ENCODE measurements around the gene DPP8.

DNA sequence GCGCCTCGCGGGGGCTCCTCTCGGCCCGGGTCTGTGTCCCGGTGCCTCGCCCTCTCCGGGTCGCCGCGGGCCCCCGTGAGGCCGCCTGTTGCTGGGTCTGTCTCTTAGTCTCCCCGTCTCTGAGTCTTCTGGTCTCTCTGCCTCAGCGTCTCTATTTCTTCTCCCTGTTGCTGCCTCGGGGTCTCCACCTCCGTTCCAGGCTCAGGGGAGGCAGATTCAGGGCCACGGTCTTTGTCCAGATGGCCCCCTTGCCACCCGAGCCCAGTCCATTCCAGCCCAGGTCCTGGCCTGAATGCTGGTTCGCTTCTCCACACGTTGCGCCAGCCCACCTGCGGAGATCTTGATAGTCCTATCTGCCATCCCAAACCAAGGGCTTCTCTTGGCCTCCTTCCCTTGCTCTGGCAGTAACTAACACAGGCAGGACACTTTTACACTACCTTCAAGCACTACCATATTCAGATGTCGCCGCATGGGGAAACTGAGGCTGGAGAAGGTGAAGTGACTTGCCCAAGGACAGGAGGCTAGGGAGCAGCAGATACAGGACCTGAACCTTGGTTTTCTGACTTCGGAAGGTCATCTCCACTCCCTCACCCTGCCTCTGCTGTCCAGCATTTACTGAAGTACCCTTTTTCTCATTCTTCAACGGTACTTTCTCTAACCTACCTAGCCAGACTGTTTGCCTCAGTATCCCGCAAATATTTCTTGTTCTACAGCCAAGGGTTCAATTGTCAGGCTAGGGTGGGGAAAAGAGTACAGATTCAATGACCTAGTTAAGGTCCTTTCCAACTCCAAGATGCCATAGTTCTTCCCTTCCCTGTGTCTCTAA, 94.1 kb downstream of the DPP8 start:
- TF ChIP-seq, protein P1, sequence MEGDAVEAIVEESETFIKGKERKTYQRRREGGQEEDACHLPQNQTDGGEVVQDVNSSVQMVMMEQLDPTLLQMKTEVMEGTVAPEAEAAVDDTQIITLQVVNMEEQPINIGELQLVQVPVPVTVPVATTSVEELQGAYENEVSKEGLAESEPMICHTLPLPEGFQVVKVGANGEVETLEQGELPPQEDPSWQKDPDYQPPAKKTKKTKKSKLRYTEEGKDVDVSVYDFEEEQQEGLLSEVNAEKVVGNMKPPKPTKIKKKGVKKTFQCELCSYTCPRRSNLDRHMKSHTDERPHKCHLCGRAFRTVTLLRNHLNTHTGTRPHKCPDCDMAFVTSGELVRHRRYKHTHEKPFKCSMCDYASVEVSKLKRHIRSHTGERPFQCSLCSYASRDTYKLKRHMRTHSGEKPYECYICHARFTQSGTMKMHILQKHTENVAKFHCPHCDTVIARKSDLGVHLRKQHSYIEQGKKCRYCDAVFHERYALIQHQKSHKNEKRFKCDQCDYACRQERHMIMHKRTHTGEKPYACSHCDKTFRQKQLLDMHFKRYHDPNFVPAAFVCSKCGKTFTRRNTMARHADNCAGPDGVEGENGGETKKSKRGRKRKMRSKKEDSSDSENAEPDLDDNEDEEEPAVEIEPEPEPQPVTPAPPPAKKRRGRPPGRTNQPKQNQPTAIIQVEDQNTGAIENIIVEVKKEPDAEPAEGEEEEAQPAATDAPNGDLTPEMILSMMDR (IDR thresholded peaks at IDR 0.05; ENCODE audit: low read depth, low read length, missing input control): no peak
- TF ChIP-seq TAF1 (conservative IDR thresholded peaks at IDR 0.05): no peak
- TF ChIP-seq RAD21 (IDR thresholded peaks at IDR 0.05): no peak
- no peak for TF ChIP-seq EGR1 (IDR thresholded peaks at IDR 0.05; ENCODE audit: low read depth in 2 of 2)
- no peak for TF ChIP-seq GABPA (IDR thresholded peaks at IDR 0.05 in 1 of 2, conservative IDR thresholded peaks at IDR 0.05 in 1 of 2)
- TF ChIP-seq YY1 (IDR thresholded peaks at IDR 0.05): no peak
- TF ChIP-seq RXRA (IDR thresholded peaks at IDR 0.05): no peak
- TF ChIP-seq, protein P2, sequence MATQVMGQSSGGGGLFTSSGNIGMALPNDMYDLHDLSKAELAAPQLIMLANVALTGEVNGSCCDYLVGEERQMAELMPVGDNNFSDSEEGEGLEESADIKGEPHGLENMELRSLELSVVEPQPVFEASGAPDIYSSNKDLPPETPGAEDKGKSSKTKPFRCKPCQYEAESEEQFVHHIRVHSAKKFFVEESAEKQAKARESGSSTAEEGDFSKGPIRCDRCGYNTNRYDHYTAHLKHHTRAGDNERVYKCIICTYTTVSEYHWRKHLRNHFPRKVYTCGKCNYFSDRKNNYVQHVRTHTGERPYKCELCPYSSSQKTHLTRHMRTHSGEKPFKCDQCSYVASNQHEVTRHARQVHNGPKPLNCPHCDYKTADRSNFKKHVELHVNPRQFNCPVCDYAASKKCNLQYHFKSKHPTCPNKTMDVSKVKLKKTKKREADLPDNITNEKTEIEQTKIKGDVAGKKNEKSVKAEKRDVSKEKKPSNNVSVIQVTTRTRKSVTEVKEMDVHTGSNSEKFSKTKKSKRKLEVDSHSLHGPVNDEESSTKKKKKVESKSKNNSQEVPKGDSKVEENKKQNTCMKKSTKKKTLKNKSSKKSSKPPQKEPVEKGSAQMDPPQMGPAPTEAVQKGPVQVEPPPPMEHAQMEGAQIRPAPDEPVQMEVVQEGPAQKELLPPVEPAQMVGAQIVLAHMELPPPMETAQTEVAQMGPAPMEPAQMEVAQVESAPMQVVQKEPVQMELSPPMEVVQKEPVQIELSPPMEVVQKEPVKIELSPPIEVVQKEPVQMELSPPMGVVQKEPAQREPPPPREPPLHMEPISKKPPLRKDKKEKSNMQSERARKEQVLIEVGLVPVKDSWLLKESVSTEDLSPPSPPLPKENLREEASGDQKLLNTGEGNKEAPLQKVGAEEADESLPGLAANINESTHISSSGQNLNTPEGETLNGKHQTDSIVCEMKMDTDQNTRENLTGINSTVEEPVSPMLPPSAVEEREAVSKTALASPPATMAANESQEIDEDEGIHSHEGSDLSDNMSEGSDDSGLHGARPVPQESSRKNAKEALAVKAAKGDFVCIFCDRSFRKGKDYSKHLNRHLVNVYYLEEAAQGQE (IDR thresholded peaks at IDR 0.05): no peak
- TF ChIP-seq SP1 (IDR thresholded peaks at IDR 0.05): no peak
- TF ChIP-seq FOXA2 (IDR thresholded peaks at IDR 0.05): no peak
- no peak for TF ChIP-seq JUND (IDR thresholded peaks at IDR 0.05)
- TF ChIP-seq, protein P3, sequence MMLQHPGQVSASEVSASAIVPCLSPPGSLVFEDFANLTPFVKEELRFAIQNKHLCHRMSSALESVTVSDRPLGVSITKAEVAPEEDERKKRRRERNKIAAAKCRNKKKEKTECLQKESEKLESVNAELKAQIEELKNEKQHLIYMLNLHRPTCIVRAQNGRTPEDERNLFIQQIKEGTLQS (IDR thresholded peaks at IDR 0.05): no peak
- TF ChIP-seq, protein P4, sequence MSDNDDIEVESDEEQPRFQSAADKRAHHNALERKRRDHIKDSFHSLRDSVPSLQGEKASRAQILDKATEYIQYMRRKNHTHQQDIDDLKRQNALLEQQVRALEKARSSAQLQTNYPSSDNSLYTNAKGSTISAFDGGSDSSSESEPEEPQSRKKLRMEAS (IDR thresholded peaks at IDR 0.05): no peak

Measured in liver (tissue), 3 donors.